Activated naive CD8-positive, alpha-beta T cell treated with anti-CD3 and anti-CD28 coated beads, Interleukin-2, amount 10 ng/mL, durations not matched to agents 7 days and 5 days (primary cell): Measurements from ENCODE around the gene POM121L2. TPM values are rescaled to one million over a fixed set of nuclear protein-coding genes. Genes with fewer than 3 reads are reported as not detected.
A peak's percentile ranks its signal among the peaks of the same experiment; 100 is the strongest.

ENCODE experiments used
- ATAC-seq: fragments of 150-1000 bp; cut with Tn5 transposase; one replicate; pipeline ENCODE4 v1.10.0; 2021; ENCODE audit warnings: low read depth, moderate library complexity
- POLR2A ChIA-PET: fragments of 350-600 bp; sonication (Branson Sonifier 250); formaldehyde crosslinking; loops from one replicate; lab custom pipeline; 2021; ENCODE audit warnings: antibody characterized with exemption; lab: Charles Lee
- DNase-seq: peaks from one replicate; pipeline ENCODE4 v3.0.0; 2021
- H3K27ac Mint-ChIP-seq: one replicate; pipeline ENCODE4 v1.8.0; 2022; ENCODE audit warnings: mild to moderate bottlenecking, mixed read lengths
- H3K27me3 Mint-ChIP-seq: one replicate; pipeline ENCODE4 v1.8.0; 2022; ENCODE audit warnings: mild to moderate bottlenecking, moderate library complexity, mixed read lengths
- H3K36me3 Mint-ChIP-seq: one replicate; pipeline ENCODE4 v1.8.0; 2021; ENCODE audit warnings: mild to moderate bottlenecking, mixed read lengths
- H3K4me1 Mint-ChIP-seq: one replicate; pipeline ENCODE4 v1.8.0; 2021; ENCODE audit warnings: mixed read lengths
- H3K4me3 Mint-ChIP-seq: one replicate; pipeline ENCODE4 v1.8.0; 2022; ENCODE audit warnings: mild to moderate bottlenecking, moderate library complexity, mixed read lengths
- H3K9me3 Mint-ChIP-seq: one replicate; pipeline ENCODE4 v1.8.0; 2021; ENCODE audit warnings: mixed read lengths
- total RNA-seq, 2 experiments: library from RNA; stranded (reverse); gene quantifications; one replicate each; pipeline ENCODE4 v1.2.3, GENCODE V29; 2021

The POM121L2 gene
- total RNA-seq, result not detected

GRCh38 chr6:27312146-27312949, at the start of gene POM121L2:
POM121L2 (minus strand) TSS chr6:27312273; CDS start chr6:27312170, 103 bp downstream.
- H3K4me3 Mint-ChIP-seq, result peak within 1 kb of the TSS; percentile 81
- POLR2A ChIA-PET, result no interaction called here
- peaks cover 7% of the 10 kb centered on the region for H3K4me1 Mint-ChIP-seq
- ATAC-seq (peak; percentile 54), DNase-seq (peak; percentile 71)
- H3K9me3 Mint-ChIP-seq, result no peaks in the 10 kb centered on the region
- no peak within 1 kb of the TSS for H3K27ac Mint-ChIP-seq
- peaks cover 67% of the 10 kb centered on the region for H3K27me3 Mint-ChIP-seq
- H3K36me3 Mint-ChIP-seq, result no peaks in the 10 kb centered on the region

- peaks cover 39% of the 10 kb centered on the region for H3K9me3 Mint-ChIP-seq
- no peaks in the 10 kb centered on the region for H3K4me1 Mint-ChIP-seq
- H3K27ac Mint-ChIP-seq, result no peak overlapping the region
- ATAC-seq, result no peak
- peaks cover 10% of the 10 kb centered on the region for H3K36me3 Mint-ChIP-seq
- no peaks in the 10 kb centered on the region for H3K27me3 Mint-ChIP-seq
- POLR2A ChIA-PET, result no interaction called here
- no peak overlapping the region for H3K4me3 Mint-ChIP-seq
- no peak for DNase-seq
These were observed 47.2 kb upstream of the POM121L2 start for GRCh38 chr6:27359231-27359630.

- H3K27me3 Mint-ChIP-seq, result no peaks in the 10 kb centered on the region
- no peaks in the 10 kb centered on the region for H3K4me1 Mint-ChIP-seq
- no peak overlapping the region for H3K27ac Mint-ChIP-seq
- DNase-seq, result no peak
- H3K36me3 Mint-ChIP-seq, result peaks cover 10% of the 10 kb centered on the region
- no peak for ATAC-seq
- peaks cover 40% of the 10 kb centered on the region for H3K9me3 Mint-ChIP-seq
- no peak overlapping the region for H3K4me3 Mint-ChIP-seq
- POLR2A ChIA-PET, result no interaction called here
These were observed 46.7 kb upstream of the POM121L2 start for GRCh38 chr6:27358786-27359185.

GRCh38 chr6:27352850-27353249, 40.8 kb upstream of the POM121L2 start:
- no peaks in the 10 kb centered on the region for H3K27me3 Mint-ChIP-seq
- no peak for ATAC-seq
- peaks cover 2% of the 10 kb centered on the region for H3K36me3 Mint-ChIP-seq
- no peak overlapping the region for H3K27ac Mint-ChIP-seq
- no peaks in the 10 kb centered on the region for H3K4me1 Mint-ChIP-seq
- DNase-seq, result no peak
- no peak overlapping the region for H3K4me3 Mint-ChIP-seq
- POLR2A ChIA-PET, result no interaction called here
- peaks cover 12% of the 10 kb centered on the region for H3K9me3 Mint-ChIP-seq

GRCh38 chr6:27334141-27334540, 22.1 kb upstream of the POM121L2 start:
- Mint-ChIP-seq H3K27me3 (peaks cover 23% of the 10 kb centered on the region), H3K9me3 (no peaks in the 10 kb centered on the region), H3K4me3 (peak overlapping the region; percentile 32), H3K27ac (no peak overlapping the region), H3K36me3 (no peaks in the 10 kb centered on the region), H3K4me1 (peaks cover 11% of the 10 kb centered on the region)
- POLR2A ChIA-PET, result no interaction called here
- no peak for DNase-seq
- ATAC-seq, result no peak

- H3K4me1 Mint-ChIP-seq, result peaks cover 11% of the 10 kb centered on the region
- ATAC-seq, result no peak
- no peak overlapping the region for H3K27ac Mint-ChIP-seq
- no peak for DNase-seq
- no peaks in the 10 kb centered on the region for H3K9me3 Mint-ChIP-seq
- peak overlapping the region; percentile 86 for H3K4me3 Mint-ChIP-seq
- POLR2A ChIA-PET, result no interaction called here
- no peaks in the 10 kb centered on the region for H3K36me3 Mint-ChIP-seq
- H3K27me3 Mint-ChIP-seq, result peaks cover 28% of the 10 kb centered on the region
These were observed 21.6 kb upstream of the POM121L2 start for GRCh38 chr6:27333642-27334040.

- POLR2A ChIA-PET, result no interaction called here
- H3K9me3 Mint-ChIP-seq, result no peaks in the 10 kb centered on the region
These were observed 20.9 kb upstream of the POM121L2 start for GRCh38 chr6:27332692-27333641.

GRCh38 chr6:27327023-27327738, 15.1 kb upstream of the POM121L2 start:
- Mint-ChIP-seq H3K4me3 (no peak overlapping the region), H3K36me3 (no peaks in the 10 kb centered on the region), H3K9me3 (no peaks in the 10 kb centered on the region), H3K27me3 (peaks cover 43% of the 10 kb centered on the region), H3K27ac (no peak overlapping the region), H3K4me1 (no peaks in the 10 kb centered on the region)
- ATAC-seq, result no peak
- POLR2A ChIA-PET, result no interaction called here
- DNase-seq, result no peak

More at GRCh38 chr6:27332692-27333641, 20.9 kb upstream of the POM121L2 start:
- peak overlapping the region; percentile 86 for H3K4me3 Mint-ChIP-seq
- H3K27ac Mint-ChIP-seq, result peak overlapping the region; percentile 63
- peak; percentile 42 for DNase-seq
- peaks cover 11% of the 10 kb centered on the region for H3K4me1 Mint-ChIP-seq
- H3K27me3 Mint-ChIP-seq, result peaks cover 28% of the 10 kb centered on the region
- ATAC-seq, result peak; percentile 80
- no peaks in the 10 kb centered on the region for H3K36me3 Mint-ChIP-seq

GRCh38 chr6:27321901-27322300, 9.8 kb upstream of the POM121L2 start:
- POLR2A ChIA-PET, result no interaction called here
- H3K36me3 Mint-ChIP-seq, result no peaks in the 10 kb centered on the region
- ATAC-seq (no peak), DNase-seq (no peak)
- no peaks in the 10 kb centered on the region for H3K4me1 Mint-ChIP-seq
- H3K27ac Mint-ChIP-seq, result no peak overlapping the region
- no peaks in the 10 kb centered on the region for H3K9me3 Mint-ChIP-seq
- peaks cover 47% of the 10 kb centered on the region for H3K27me3 Mint-ChIP-seq
- no peak overlapping the region for H3K4me3 Mint-ChIP-seq

GRCh38 chr6:27321370-27321769, 9.3 kb upstream of the POM121L2 start:
- POLR2A ChIA-PET, result no interaction called here
- Mint-ChIP-seq H3K36me3 (no peaks in the 10 kb centered on the region), H3K9me3 (no peaks in the 10 kb centered on the region), H3K4me3 (no peak overlapping the region), H3K27ac (no peak overlapping the region), H3K4me1 (no peaks in the 10 kb centered on the region), H3K27me3 (peaks cover 47% of the 10 kb centered on the region)
- DNase-seq (no peak), ATAC-seq (no peak)

GRCh38 chr6:27318973-27319372, 6.9 kb upstream of the POM121L2 start:
- Mint-ChIP-seq H3K9me3 (no peaks in the 10 kb centered on the region), H3K4me1 (no peaks in the 10 kb centered on the region), H3K36me3 (no peaks in the 10 kb centered on the region), H3K4me3 (no peak overlapping the region), H3K27ac (no peak overlapping the region), H3K27me3 (peaks cover 45% of the 10 kb centered on the region)
- ATAC-seq, result no peak
- DNase-seq, result no peak
- POLR2A ChIA-PET, result no interaction called here

- H3K36me3 Mint-ChIP-seq, result no peaks in the 10 kb centered on the region
- no peak overlapping the region for H3K27ac Mint-ChIP-seq
- no peak for ATAC-seq
- DNase-seq, result no peak
- peaks cover 65% of the 10 kb centered on the region for H3K27me3 Mint-ChIP-seq
- H3K4me1 Mint-ChIP-seq, result peaks cover 7% of the 10 kb centered on the region
- POLR2A ChIA-PET, result no interaction called here
- H3K9me3 Mint-ChIP-seq, result no peaks in the 10 kb centered on the region
- H3K4me3 Mint-ChIP-seq, result no peak overlapping the region
These were observed 2.0 kb upstream of the POM121L2 start for GRCh38 chr6:27314046-27314445.

- no peak for DNase-seq
- Mint-ChIP-seq H3K4me3 (peak overlapping the region; percentile 81), H3K27ac (no peak overlapping the region), H3K4me1 (peaks cover 7% of the 10 kb centered on the region), H3K27me3 (peaks cover 68% of the 10 kb centered on the region), H3K9me3 (no peaks in the 10 kb centered on the region), H3K36me3 (no peaks in the 10 kb centered on the region)
- POLR2A ChIA-PET, result no interaction called here
- peak; percentile 34 for ATAC-seq
These were observed 838 bp upstream of the POM121L2 start for GRCh38 chr6:27312950-27313271.
